Measurements from ENCODE around the gene TRPM2.

DNA sequence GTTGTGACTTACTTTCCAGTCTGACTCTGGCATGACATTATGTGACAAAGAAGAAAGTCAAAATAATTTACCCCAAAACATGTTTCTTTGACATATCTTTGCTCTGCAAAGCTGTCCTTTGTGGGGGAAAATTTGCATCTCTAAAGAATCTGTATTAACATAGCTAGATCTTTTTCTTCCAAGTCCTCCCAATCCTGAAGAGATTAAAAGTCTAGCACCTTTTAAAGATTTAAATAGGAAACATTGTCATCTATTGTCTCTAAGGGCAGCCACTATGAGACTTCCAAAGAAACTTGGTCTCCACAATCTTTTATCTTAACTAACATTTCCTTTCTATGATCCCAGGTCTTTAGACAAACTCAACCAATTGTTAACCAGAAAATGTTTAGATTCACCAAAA is 117.9 kb downstream of the TRPM2 start:
- TF ChIP-seq POLR2AphosphoS5 (IDR thresholded peaks at IDR 0.05; ENCODE audit: low read depth, low read length) (no peak), SP1 (IDR thresholded peaks at IDR 0.05; ENCODE audit: low read depth) (no peak), EGR1 (IDR thresholded peaks at IDR 0.05; ENCODE audit: low read depth) (no peak), EZH2phosphoT487 (IDR thresholded peaks at IDR 0.05; ENCODE audit: borderline replicate concordance) (no peak), CEBPB (IDR thresholded peaks at IDR 0.05; ENCODE audit: low read depth) (no peak), EZH2 (IDR thresholded peaks at IDR 0.05) (no peak), SIN3A (IDR thresholded peaks at IDR 0.05; ENCODE audit: low read depth) (no peak), POLR2A (IDR thresholded peaks at IDR 0.05; ENCODE audit: borderline replicate concordance, extremely low read depth, insufficient read depth, insufficient read length) (no peak), YY1 (IDR thresholded peaks at IDR 0.05; ENCODE audit: extremely low read depth, insufficient replicate concordance, low read depth, low read length) (no peak)
- TF ChIP-seq, protein P1, sequence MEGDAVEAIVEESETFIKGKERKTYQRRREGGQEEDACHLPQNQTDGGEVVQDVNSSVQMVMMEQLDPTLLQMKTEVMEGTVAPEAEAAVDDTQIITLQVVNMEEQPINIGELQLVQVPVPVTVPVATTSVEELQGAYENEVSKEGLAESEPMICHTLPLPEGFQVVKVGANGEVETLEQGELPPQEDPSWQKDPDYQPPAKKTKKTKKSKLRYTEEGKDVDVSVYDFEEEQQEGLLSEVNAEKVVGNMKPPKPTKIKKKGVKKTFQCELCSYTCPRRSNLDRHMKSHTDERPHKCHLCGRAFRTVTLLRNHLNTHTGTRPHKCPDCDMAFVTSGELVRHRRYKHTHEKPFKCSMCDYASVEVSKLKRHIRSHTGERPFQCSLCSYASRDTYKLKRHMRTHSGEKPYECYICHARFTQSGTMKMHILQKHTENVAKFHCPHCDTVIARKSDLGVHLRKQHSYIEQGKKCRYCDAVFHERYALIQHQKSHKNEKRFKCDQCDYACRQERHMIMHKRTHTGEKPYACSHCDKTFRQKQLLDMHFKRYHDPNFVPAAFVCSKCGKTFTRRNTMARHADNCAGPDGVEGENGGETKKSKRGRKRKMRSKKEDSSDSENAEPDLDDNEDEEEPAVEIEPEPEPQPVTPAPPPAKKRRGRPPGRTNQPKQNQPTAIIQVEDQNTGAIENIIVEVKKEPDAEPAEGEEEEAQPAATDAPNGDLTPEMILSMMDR (IDR thresholded peaks at IDR 0.05 in 2 of 3, conservative IDR thresholded peaks at IDR 0.05 in 1 of 3; ENCODE audit: borderline replicate concordance in 1 of 3, insufficient read depth in 1 of 3, low read depth in 2 of 3, low read length in 2 of 3) = no peak
- TF ChIP-seq, protein P2, sequence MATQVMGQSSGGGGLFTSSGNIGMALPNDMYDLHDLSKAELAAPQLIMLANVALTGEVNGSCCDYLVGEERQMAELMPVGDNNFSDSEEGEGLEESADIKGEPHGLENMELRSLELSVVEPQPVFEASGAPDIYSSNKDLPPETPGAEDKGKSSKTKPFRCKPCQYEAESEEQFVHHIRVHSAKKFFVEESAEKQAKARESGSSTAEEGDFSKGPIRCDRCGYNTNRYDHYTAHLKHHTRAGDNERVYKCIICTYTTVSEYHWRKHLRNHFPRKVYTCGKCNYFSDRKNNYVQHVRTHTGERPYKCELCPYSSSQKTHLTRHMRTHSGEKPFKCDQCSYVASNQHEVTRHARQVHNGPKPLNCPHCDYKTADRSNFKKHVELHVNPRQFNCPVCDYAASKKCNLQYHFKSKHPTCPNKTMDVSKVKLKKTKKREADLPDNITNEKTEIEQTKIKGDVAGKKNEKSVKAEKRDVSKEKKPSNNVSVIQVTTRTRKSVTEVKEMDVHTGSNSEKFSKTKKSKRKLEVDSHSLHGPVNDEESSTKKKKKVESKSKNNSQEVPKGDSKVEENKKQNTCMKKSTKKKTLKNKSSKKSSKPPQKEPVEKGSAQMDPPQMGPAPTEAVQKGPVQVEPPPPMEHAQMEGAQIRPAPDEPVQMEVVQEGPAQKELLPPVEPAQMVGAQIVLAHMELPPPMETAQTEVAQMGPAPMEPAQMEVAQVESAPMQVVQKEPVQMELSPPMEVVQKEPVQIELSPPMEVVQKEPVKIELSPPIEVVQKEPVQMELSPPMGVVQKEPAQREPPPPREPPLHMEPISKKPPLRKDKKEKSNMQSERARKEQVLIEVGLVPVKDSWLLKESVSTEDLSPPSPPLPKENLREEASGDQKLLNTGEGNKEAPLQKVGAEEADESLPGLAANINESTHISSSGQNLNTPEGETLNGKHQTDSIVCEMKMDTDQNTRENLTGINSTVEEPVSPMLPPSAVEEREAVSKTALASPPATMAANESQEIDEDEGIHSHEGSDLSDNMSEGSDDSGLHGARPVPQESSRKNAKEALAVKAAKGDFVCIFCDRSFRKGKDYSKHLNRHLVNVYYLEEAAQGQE (IDR thresholded peaks at IDR 0.05; ENCODE audit: low read depth) = no peak
